WI38 (cell line): ENCODE results near the gene IKBIP.

ENCODE experiments used
- H3K4me3 ChIP-seq: 2 replicates; pipeline ENCODE4 v1.5.1; 2011; ENCODE audit warnings: low read depth, mild to moderate bottlenecking, control low read depth, low read length
- CTCF ChIP-seq: IDR thresholded peaks from 2 replicates; pipeline ENCODE4 v1.5.1; 2012; ENCODE audit warnings: low read depth, mild to moderate bottlenecking, control low read depth, low read length

IKBIP gene

GRCh38 chr12:98644712-98645571 is at the start of gene IKBIP, which contains the start of gene APAF1:
Gene IKBIP, minus strand, starts transcription at chr12:98644788. Its CDS starts 87 bp downstream, at chr12:98644701.
Gene APAF1, plus strand, starts transcription at chr12:98645290. Its CDS starts 3,070 bp downstream, at chr12:98648360.
- TF ChIP-seq CTCF, result no peak
- H3K4me3 ChIP-seq, result peak within 1 kb of the TSS; percentile 98

GRCh38 chr12:98691351-98691750 is 46.8 kb upstream of the IKBIP start:
- TF ChIP-seq CTCF, result no peak
- H3K4me3 ChIP-seq, result no peak overlapping the region

- TF ChIP-seq CTCF, result no peak
- H3K4me3 ChIP-seq, result no peak overlapping the region
Measured at GRCh38 chr12:98686603-98687002, 42.0 kb upstream of the IKBIP start.

- H3K4me3 ChIP-seq, result no peak overlapping the region
- no peak for TF ChIP-seq CTCF
Measured at GRCh38 chr12:98684199-98684598, 39.6 kb upstream of the IKBIP start.

- TF ChIP-seq CTCF, result no peak
- no peak overlapping the region for H3K4me3 ChIP-seq
Measured at GRCh38 chr12:98679611-98680005, 35.0 kb upstream of the IKBIP start.

- H3K4me3 ChIP-seq, result no peak overlapping the region
- TF ChIP-seq CTCF, result no peak
Measured at GRCh38 chr12:98678946-98679610, 34.5 kb upstream of the IKBIP start.
